ENCODE measurements around the gene PAQR5. TPM values are rescaled to one million over a fixed set of nuclear protein-coding genes. Genes with fewer than 3 reads are reported as not detected.
"Not testable (repeated sequence)": the region's sequence is repeated elsewhere in the genome, so short reads cannot be mapped to it uniquely, and the experiment has no call there.

Gene PAQR5
- polyA plus RNA-seq, 1 experiment, result 2.8 TPM

GRCh38 chr15:69444686-69445085, 146.0 kb downstream of the PAQR5 start:
- TF ChIP-seq CTCF (IDR thresholded peaks at IDR 0.05; ENCODE audit: insufficient read depth, low read depth, low read length), result no peak
- H3K36me3 ChIP-seq (ENCODE audit: control insufficient read depth, insufficient read depth, low read length), result peaks cover 1% of the 10 kb centered on the region; the same call in 1 of the 2 replicates
- no peak overlapping the region for H3K4me3 ChIP-seq (ENCODE audit: low read depth, low read length)
- ChIA-PET CTCF (interaction anchor here (1.2 kb wide), 1 partner anchor 10 kb away, joined by 3 read pairs; no protein-coding TSS in a partner anchor), POLR2A (no interaction called here)
- DNase-seq (ENCODE audit: low read depth), result no peak
- H3K27me3 ChIP-seq (ENCODE audit: control insufficient read depth, insufficient read depth, low read length), result no peaks in the 10 kb centered on the region

GRCh38 chr15:69446953-69447352, 148.2 kb downstream of the PAQR5 start:
- Histone ChIP-seq H3K27me3 (ENCODE audit: control insufficient read depth, insufficient read depth, low read length) (no peaks in the 10 kb centered on the region), H3K4me3 (ENCODE audit: low read depth, low read length) (no peak overlapping the region), H3K36me3 (ENCODE audit: control insufficient read depth, insufficient read depth, low read length) (no peaks in the 10 kb centered on the region)
- no peak for TF ChIP-seq CTCF (IDR thresholded peaks at IDR 0.05; ENCODE audit: insufficient read depth, low read depth, low read length)
- POLR2A ChIA-PET, result no interaction called here
- no peak for DNase-seq (ENCODE audit: low read depth)
- CTCF ChIA-PET, result interaction anchor here (0.9 kb wide), 1 partner anchor 33 kb away, joined by 3 read pairs; no protein-coding TSS in a partner anchor

GRCh38 chr15:69450221-69450620, 151.5 kb downstream of the PAQR5 start:
- DNase-seq (ENCODE audit: low read depth); H3K27me3 ChIP-seq (ENCODE audit: control insufficient read depth, insufficient read depth, low read length); POLR2A ChIA-PET; H3K36me3 ChIP-seq (ENCODE audit: control insufficient read depth, insufficient read depth, low read length); H3K4me3 ChIP-seq (ENCODE audit: low read depth, low read length): not testable (repeated sequence)
- CTCF ChIA-PET, result interaction anchor here (3.2 kb wide), 1 partner anchor 56 kb away, joined by 13 read pairs; no protein-coding TSS in a partner anchor

- Histone ChIP-seq H3K27me3 (ENCODE audit: control insufficient read depth, insufficient read depth, low read length) (no peaks in the 10 kb centered on the region), H3K36me3 (ENCODE audit: control insufficient read depth, insufficient read depth, low read length) (0 out of 2 replicates have a peak, but pooled peaks cover 2% of the 10 kb centered on the region), H3K4me3 (ENCODE audit: low read depth, low read length) (no peak overlapping the region)
- no peak for TF ChIP-seq CTCF (IDR thresholded peaks at IDR 0.05; ENCODE audit: insufficient read depth, low read depth, low read length)
- POLR2A ChIA-PET, result interaction anchor here (0.7 kb wide), 1 partner anchor 1112 kb away, joined by 3 read pairs; no protein-coding TSS in a partner anchor
- CTCF ChIA-PET, result interaction anchor here (1.8 to 4.2 kb wide), 3 partner anchors 11 to 57 kb away, joined by 4 to 31 read pairs (median 13); no protein-coding TSS in a partner anchor
- no peak for DNase-seq (ENCODE audit: low read depth)
Measured at GRCh38 chr15:69450968-69451695, 152.4 kb downstream of the PAQR5 start.

- H3K36me3 ChIP-seq (ENCODE audit: control insufficient read depth, insufficient read depth, low read length), result peaks cover 6% of the 10 kb centered on the region; the same call in 1 of the 2 replicates
- H3K27me3 ChIP-seq (ENCODE audit: control insufficient read depth, insufficient read depth, low read length), result no peaks in the 10 kb centered on the region
- CTCF ChIA-PET, result interaction anchor here (0.9 to 4.2 kb wide), 5 partner anchors 10 to 892 kb away, joined by 3 to 31 read pairs (median 5); no protein-coding TSS in a partner anchor
- peak overlapping the region; percentile 39 for H3K4me3 ChIP-seq (ENCODE audit: low read depth, low read length)
- POLR2A ChIA-PET, result interaction anchor here (0.7 to 1.4 kb wide), 4 partner anchors 10 to 1111 kb away, joined by 3 to 13 read pairs (median 4); partner anchors contain the start of gene KIF23
- no peak for DNase-seq (ENCODE audit: low read depth)
- no peak for TF ChIP-seq CTCF (IDR thresholded peaks at IDR 0.05; ENCODE audit: insufficient read depth, low read depth, low read length)
Measured at GRCh38 chr15:69451951-69452691, 153.4 kb downstream of the PAQR5 start.

Measured in BJ (cell line).